CD4-positive, alpha-beta T cell (primary cell): Measurements from ENCODE around the gene YARS2. TPM values are rescaled to one million over a fixed set of nuclear protein-coding genes. Genes with fewer than 3 reads are reported as not detected.

Source experiments
- ATAC-seq: fragments of 200-7000 bp; cut with Tn5 transposase; one replicate; pipeline ENCODE4 v1.10.0; 2022; ENCODE audit warnings: mild to moderate bottlenecking; ENCODE audit not compliant: poor library complexity
- CTCF ChIA-PET: fragments of 350-600 bp; sonication (Branson Sonifier 250); formaldehyde crosslinking; loops from one replicate; lab custom pipeline; 2021; ENCODE audit warnings: antibody characterized with exemption, inconsistent platforms; lab: Charles Lee
- POLR2A ChIA-PET: fragments of 350-600 bp; sonication (Branson Sonifier 250); formaldehyde crosslinking; loops from one replicate; lab custom pipeline; 2021; ENCODE audit warnings: antibody characterized with exemption, inconsistent platforms; lab: Charles Lee
- DNase-seq, 14 experiments: peaks; one replicate each; pipeline ENCODE4 v3.0.0-alpha.2; 2013 to 2020; ENCODE audit warnings: mixed read lengths in 2 of 14
- H3K27ac ChIP-seq, 2 donors: one replicate each; pipeline versions ENCODE4 v1.5.1 to v1.7.0; 2013; ENCODE audit warnings: low read length in 2 of 2, low read depth in 1 of 2, mild to moderate bottlenecking in 1 of 2
- H3K27me3 ChIP-seq, 2 experiments: 1 replicate in 1 of 2; 2 replicates in 1 of 2; pipeline versions ENCODE4 v1.6.1 to v1.7.0; 2013; ENCODE audit warnings: low read length in 2 of 2, control low read depth in 1 of 2, mild to moderate bottlenecking in 1 of 2, moderate library complexity in 1 of 2; ENCODE audit not compliant: insufficient read depth in 2 of 2, control insufficient read depth in 1 of 2
- H3K36me3 ChIP-seq: one replicate; pipeline ENCODE4 v1.6.1; 2013; ENCODE audit warnings: low read length, control low read depth; ENCODE audit not compliant: insufficient read depth
- H3K4me1 ChIP-seq: one replicate; pipeline ENCODE4 v1.6.1; 2013; ENCODE audit warnings: low read length, control low read depth; ENCODE audit not compliant: insufficient read depth
- H3K4me3 ChIP-seq: one replicate; pipeline ENCODE4 v1.5.1; 2013; ENCODE audit warnings: mild to moderate bottlenecking, low read length, moderate library complexity
- H3K9me3 ChIP-seq, 2 experiments: 1 replicate in 1 of 2; 2 replicates in 1 of 2; pipeline versions ENCODE4 v1.6.1 to v1.7.0; 2013; ENCODE audit warnings: low read length in 2 of 2, mild to moderate bottlenecking in 2 of 2, control low read depth in 1 of 2, moderate library complexity in 1 of 2; ENCODE audit not compliant: control insufficient read depth in 1 of 2, insufficient read depth in 1 of 2
- H3K27ac Mint-ChIP-seq: one replicate; pipeline ENCODE4 v1.8.0; 2020; ENCODE audit warnings: mixed read lengths
- H3K27me3 Mint-ChIP-seq: one replicate; pipeline ENCODE4 v1.8.0; 2021; ENCODE audit warnings: mixed read lengths
- H3K36me3 Mint-ChIP-seq: one replicate; pipeline ENCODE4 v1.8.0; 2021; ENCODE audit warnings: low read depth, mixed read lengths
- H3K4me1 Mint-ChIP-seq: one replicate; pipeline ENCODE4 v1.8.0; 2021; ENCODE audit warnings: low read depth, mixed read lengths
- H3K4me3 Mint-ChIP-seq: one replicate; pipeline ENCODE4 v1.8.0; 2020; ENCODE audit warnings: mild to moderate bottlenecking, mixed read lengths
- H3K9me3 Mint-ChIP-seq: one replicate; pipeline ENCODE4 v1.8.0; 2020; ENCODE audit warnings: mixed read lengths
- CTCF ChIP-seq: fragments of 200-600 bp; IDR thresholded peaks from one replicate; pipeline ENCODE4 v1.8.0; 2022; ENCODE audit warnings: antibody characterized with exemption, mild to moderate bottlenecking
- intact Hi-C, 2 experiments: fragments of 100-400 bp; cut with DNase I in 1 of 2; cut with micrococcal nuclease in 1 of 2; formaldehyde crosslinking; loops; one replicate each; pipeline versions ENCODE4 v1.15.1 to v1.9.0; 2023 to 2025; cut with DNase I, micrococcal nuclease
- total RNA-seq, 174 experiments: library from RNA in 2 of 174; stranded (reverse) in 2 of 174; gene quantifications; one replicate each; pipeline ENCODE4 v1.2.3 and lab custom pipeline; 2021 to 2026

The YARS2 gene
- total RNA-seq, 2 experiments from 2014 or later, result 12.0 to 13.0 TPM

GRCh38 chr12:32757157-32757556, 1.5 kb upstream of the YARS2 start:
- peaks cover 15% of the 10 kb centered on the region for H3K36me3 ChIP-seq
- DNase-seq (no peak), ATAC-seq (no peak)
- no peaks in the 10 kb centered on the region for H3K9me3 ChIP-seq
- Mint-ChIP-seq H3K27me3 (no peaks in the 10 kb centered on the region), H3K4me1 (peaks cover 22% of the 10 kb centered on the region), H3K36me3 (peaks cover 32% of the 10 kb centered on the region), H3K9me3 (no peaks in the 10 kb centered on the region), H3K4me3 (no peak overlapping the region), H3K27ac (no peak overlapping the region)
- no peak for TF ChIP-seq CTCF
- H3K27ac ChIP-seq, result no peak overlapping the region
- H3K4me3 ChIP-seq, result no peak overlapping the region
- peaks cover 20% of the 10 kb centered on the region for H3K4me1 ChIP-seq
- ChIA-PET POLR2A (interaction anchor here (5.1 kb wide), 1 partner anchor 1265 kb away, joined by 71 read pairs; the partner anchor contains the start of gene ALG10), CTCF (interaction anchor here (2.3 to 2.8 kb wide), 2 partner anchors 12 to 1265 kb away, joined by 12 to 13 read pairs; partner anchors contain the start of gene ALG10)
- H3K27me3 ChIP-seq, result peaks cover 0 to 2% of the 10 kb centered on the region in 2 experiments
- intact Hi-C loops, result loop anchor here (2.0 to 10.0 kb wide), 10 partner anchors 160 to 1992 kb away; partner anchors contain the start of genes ETFBKMT (in 1 of the 2) and SINHCAF (in 1 of the 2)

GRCh38 chr12:32756476-32757066, 874 bp upstream of the YARS2 start:
- peak overlapping the region; percentile 90 for H3K4me3 ChIP-seq
- peaks cover 21% of the 10 kb centered on the region for H3K36me3 ChIP-seq
- H3K27me3 ChIP-seq, result peaks cover 0 to 2% of the 10 kb centered on the region in 2 experiments
- no peak for ATAC-seq
- H3K9me3 ChIP-seq, result no peaks in the 10 kb centered on the region
- POLR2A ChIA-PET, result interaction anchor here (1.0 to 5.1 kb wide), 8 partner anchors 68 to 1430 kb away, joined by 3 to 71 read pairs (median 6); partner anchors contain the start of genes ALG10, BICD1, DNM1L and ETFBKMT
- peak overlapping the region; percentile 89 for H3K27ac Mint-ChIP-seq
- peak overlapping the region; percentile 91 for H3K4me3 Mint-ChIP-seq
- H3K27me3 Mint-ChIP-seq, result no peaks in the 10 kb centered on the region
- CTCF ChIA-PET, result interaction anchor here (1.0 to 2.8 kb wide), 8 partner anchors 11 to 1353 kb away, joined by 3 to 13 read pairs (median 6); partner anchors contain the start of gene ALG10
- peaks cover 38% of the 10 kb centered on the region for H3K36me3 Mint-ChIP-seq
- peaks cover 22% of the 10 kb centered on the region for H3K4me1 Mint-ChIP-seq
- no peak for DNase-seq
- intact Hi-C loops, result loop anchor here (1.0 to 10.0 kb wide), 12 partner anchors 161 to 1992 kb away; partner anchors contain the start of genes ALG10 (in 1 of the 2), ETFBKMT (in 1 of the 2) and SINHCAF (in 1 of the 2)
- no peaks in the 10 kb centered on the region for H3K9me3 Mint-ChIP-seq
- peak; percentile 67 for TF ChIP-seq CTCF
- no peak overlapping the region for H3K27ac ChIP-seq
- peaks cover 20% of the 10 kb centered on the region for H3K4me1 ChIP-seq

GRCh38 chr12:32755051-32755653, 545 bp downstream of the YARS2 start:
- Mint-ChIP-seq H3K9me3 (no peaks in the 10 kb centered on the region), H3K27me3 (no peaks in the 10 kb centered on the region), H3K36me3 (peaks cover 52% of the 10 kb centered on the region), H3K27ac (peak overlapping the region; percentile 89), H3K4me1 (peaks cover 22% of the 10 kb centered on the region), H3K4me3 (peak overlapping the region; percentile 91)
- intact Hi-C loops, result loop anchor here (2.0 to 10.0 kb wide), 8 partner anchors 76 to 1990 kb away; partner anchors contain the start of genes DNM1L (in 1 of the 2), ETFBKMT (in 1 of the 2) and SINHCAF (in 1 of the 2)
- peak; percentile 42 for TF ChIP-seq CTCF
- H3K36me3 ChIP-seq, result peaks cover 33% of the 10 kb centered on the region
- peak overlapping the region; percentile 90 for H3K4me3 ChIP-seq
- ChIA-PET CTCF (interaction anchor here (0.6 to 2.8 kb wide), 11 partner anchors 10 to 1351 kb away, joined by 3 to 12 read pairs (median 3); partner anchors contain the start of genes ALG10 and DNM1L), POLR2A (interaction anchor here (0.7 to 5.1 kb wide), 14 partner anchors 9 to 1681 kb away, joined by 3 to 71 read pairs (median 6); partner anchors contain the start of genes ALG10, BICD1, DDX11 and DNM1L)
- no peaks in the 10 kb centered on the region for H3K27me3 ChIP-seq
- DNase-seq (peak; percentile 27 to 80 (median 58)), ATAC-seq (peak; percentile 70)
- H3K9me3 ChIP-seq, result no peaks in the 10 kb centered on the region
- peaks cover 20% of the 10 kb centered on the region for H3K4me1 ChIP-seq
- peak overlapping the region; percentile 69 to 88 for H3K27ac ChIP-seq
